Activated CD4-positive, alpha-beta T cell treated with anti-CD3 and anti-CD28 coated beads, Interleukin-2, amount 10 ng/mL, durations not matched to agents 24 days and 14 days (primary cell): ENCODE results near the gene NLRC5. TPM values are rescaled to one million over a fixed set of nuclear protein-coding genes. Genes with fewer than 3 reads are reported as not detected.

Source experiments
- DNase-seq: peaks from one replicate; pipeline ENCODE4 v3.0.0; 2022
- H3K27ac Mint-ChIP-seq: one replicate; pipeline ENCODE4 v1.8.0; 2022; ENCODE audit warnings: mild to moderate bottlenecking, mixed read lengths
- H3K27me3 Mint-ChIP-seq: one replicate; pipeline ENCODE4 v1.8.0; 2022; ENCODE audit warnings: mixed read lengths
- H3K36me3 Mint-ChIP-seq: one replicate; pipeline ENCODE4 v1.8.0; 2022; ENCODE audit warnings: low read depth, mild to moderate bottlenecking, mixed read lengths
- H3K4me1 Mint-ChIP-seq: one replicate; pipeline ENCODE4 v1.8.0; 2021; ENCODE audit warnings: mixed read lengths
- H3K4me3 Mint-ChIP-seq: one replicate; pipeline ENCODE4 v1.8.0; 2022; ENCODE audit warnings: mild to moderate bottlenecking, moderate library complexity, mixed read lengths
- H3K9me3 Mint-ChIP-seq: one replicate; pipeline ENCODE4 v1.8.0; 2021; ENCODE audit warnings: mixed read lengths
- intact Hi-C: fragments of 100-400 bp; cut with micrococcal nuclease; formaldehyde crosslinking; loops from one replicate; pipeline ENCODE4 v1.15.1; 2023
- total RNA-seq: library from RNA; stranded (reverse); gene quantifications from 2 replicates; pipeline ENCODE4 v1.2.3, GENCODE V29; 2022

NLRC5 gene
- total RNA-seq, 1 donor from 2014 or later: 214 TPM

DNA sequence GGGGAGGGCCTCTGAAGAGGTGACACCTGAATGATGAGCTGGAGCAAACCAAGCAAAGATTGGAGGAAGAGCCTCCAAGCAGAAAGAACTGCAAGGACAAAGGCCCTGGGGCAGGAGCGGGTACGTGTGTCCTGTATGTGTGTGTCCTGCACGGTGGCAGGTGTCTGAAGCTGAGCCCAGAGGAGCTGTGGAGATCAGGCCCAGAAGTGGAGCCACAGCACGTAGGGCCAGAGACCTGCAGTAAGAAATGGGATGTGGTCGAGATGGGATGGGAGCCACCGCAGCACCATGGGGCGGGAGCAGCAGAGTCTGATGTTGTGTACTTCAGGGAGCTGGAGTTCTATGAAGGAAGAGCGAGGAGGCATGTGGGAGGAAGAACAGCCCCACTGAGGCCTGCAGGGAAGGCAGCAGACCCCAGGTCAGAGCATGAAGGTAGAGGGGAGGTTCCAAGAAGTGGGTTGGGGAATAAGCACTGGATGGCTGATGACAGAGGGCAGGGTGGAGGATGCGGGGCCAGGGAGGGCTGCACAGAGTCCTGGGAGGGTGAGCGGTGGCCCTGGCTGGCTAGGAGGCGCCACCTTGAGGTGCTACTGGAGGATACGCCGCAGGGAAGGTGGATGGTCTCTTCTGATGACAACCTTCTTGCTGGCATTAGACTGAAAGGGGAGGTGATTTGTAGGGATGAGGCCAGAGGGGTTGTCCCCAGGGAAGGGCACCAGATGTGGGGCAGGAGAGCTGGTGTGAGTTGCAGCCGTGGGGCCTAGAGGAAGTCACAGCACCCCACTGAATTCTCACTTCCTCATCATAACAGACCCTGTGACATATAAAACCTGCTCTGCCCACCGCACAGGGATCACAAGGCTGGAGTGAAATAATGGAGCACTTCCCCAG lies 38.2 kb upstream of the NLRC5 start:
- intact Hi-C loops: loop anchor here (1.0 to 2.0 kb wide), 2 partner anchors 18 to 84 kb away; partner anchors contain the start of gene HERPUD1
- Mint-ChIP-seq H3K27ac (peak overlapping the region; percentile 66), H3K4me1 (peaks cover 17% of the 10 kb centered on the region)

DNA sequence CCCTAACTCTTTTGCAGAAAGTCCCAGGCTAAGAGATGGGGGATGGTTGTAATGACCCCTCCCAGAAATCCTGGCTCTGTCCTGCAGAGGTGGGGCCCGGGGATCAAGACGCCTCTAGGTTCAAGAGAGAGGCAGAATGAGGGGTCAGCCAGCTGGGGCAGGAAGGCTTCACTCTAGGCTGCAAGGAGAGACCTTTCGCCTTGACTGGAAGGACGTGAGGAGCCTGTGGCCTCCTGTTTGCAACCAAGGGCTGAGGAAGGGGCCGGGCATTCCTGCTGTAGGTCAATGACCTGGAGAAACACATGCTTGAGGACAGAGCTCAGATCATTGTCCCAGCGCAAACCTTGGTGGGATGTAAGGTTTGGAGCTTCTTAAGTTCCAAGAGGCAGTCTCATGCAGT lies 36.4 kb upstream of the NLRC5 start:
- Mint-ChIP-seq H3K9me3 (no peaks in the 10 kb centered on the region), H3K4me3 (no peak overlapping the region), H3K27me3 (no peaks in the 10 kb centered on the region), H3K36me3 (no peaks in the 10 kb centered on the region), H3K4me1 (peaks cover 17% of the 10 kb centered on the region), H3K27ac (no peak overlapping the region)
- intact Hi-C loops: no loop called here
- no peak for DNase-seq

More for the DNA sequence above, 38.2 kb upstream of the NLRC5 start:
- H3K4me3 Mint-ChIP-seq: no peak overlapping the region
- no peaks in the 10 kb centered on the region for H3K27me3 Mint-ChIP-seq
- H3K36me3 Mint-ChIP-seq: peaks cover 5% of the 10 kb centered on the region
- DNase-seq: peak; percentile 87
- H3K9me3 Mint-ChIP-seq: no peaks in the 10 kb centered on the region

DNA sequence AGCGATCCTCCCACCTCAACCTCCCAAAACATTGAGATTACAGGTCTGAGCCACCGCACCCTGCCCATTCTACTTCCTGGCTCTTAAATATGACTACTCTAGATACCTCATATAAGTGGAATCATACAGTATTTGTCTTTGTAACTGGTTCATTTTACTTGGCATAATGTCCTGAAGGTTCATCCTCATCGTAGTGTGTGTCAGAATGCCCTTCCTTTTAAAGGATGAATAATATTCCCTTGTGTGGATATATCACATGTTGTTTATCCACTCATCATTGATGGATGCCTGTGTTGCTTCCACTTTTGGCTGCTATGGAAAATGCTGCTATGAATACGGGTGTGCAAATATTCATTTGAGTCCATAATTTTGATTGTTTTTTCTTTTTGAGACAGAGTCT lies 33.3 kb upstream of the NLRC5 start:
- Mint-ChIP-seq H3K4me3 (no peak overlapping the region), H3K27ac (no peak overlapping the region), H3K27me3 (peaks cover 4% of the 10 kb centered on the region), H3K36me3 (no peaks in the 10 kb centered on the region), H3K9me3 (no peaks in the 10 kb centered on the region), H3K4me1 (peaks cover 5% of the 10 kb centered on the region)
- DNase-seq: no peak
- intact Hi-C loops: no loop called here

DNA sequence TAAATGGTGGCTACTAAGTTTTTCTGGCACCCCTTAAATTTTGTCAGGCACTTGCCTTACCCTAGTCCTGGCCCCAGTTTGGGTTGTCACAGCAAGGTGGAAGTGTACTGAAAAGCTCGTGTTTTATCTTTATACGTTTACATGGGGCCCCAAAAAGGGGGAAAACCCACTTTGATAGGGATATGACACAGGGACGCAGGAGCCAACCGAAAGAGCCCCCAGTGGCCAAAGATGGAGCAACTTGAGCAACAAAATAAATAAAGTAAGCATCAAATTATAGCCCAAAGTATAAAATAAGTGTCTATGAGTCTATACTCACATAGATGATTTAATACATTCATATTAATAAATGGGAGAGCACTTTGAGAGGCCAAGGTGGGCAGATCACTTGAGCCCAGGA lies 32.6 kb upstream of the NLRC5 start:
- Mint-ChIP-seq H3K36me3 (no peaks in the 10 kb centered on the region), H3K9me3 (no peaks in the 10 kb centered on the region), H3K4me3 (no peak overlapping the region), H3K4me1 (no peaks in the 10 kb centered on the region), H3K27ac (no peak overlapping the region), H3K27me3 (peaks cover 4% of the 10 kb centered on the region)
- no peak for DNase-seq
- intact Hi-C loops: no loop called here

DNA sequence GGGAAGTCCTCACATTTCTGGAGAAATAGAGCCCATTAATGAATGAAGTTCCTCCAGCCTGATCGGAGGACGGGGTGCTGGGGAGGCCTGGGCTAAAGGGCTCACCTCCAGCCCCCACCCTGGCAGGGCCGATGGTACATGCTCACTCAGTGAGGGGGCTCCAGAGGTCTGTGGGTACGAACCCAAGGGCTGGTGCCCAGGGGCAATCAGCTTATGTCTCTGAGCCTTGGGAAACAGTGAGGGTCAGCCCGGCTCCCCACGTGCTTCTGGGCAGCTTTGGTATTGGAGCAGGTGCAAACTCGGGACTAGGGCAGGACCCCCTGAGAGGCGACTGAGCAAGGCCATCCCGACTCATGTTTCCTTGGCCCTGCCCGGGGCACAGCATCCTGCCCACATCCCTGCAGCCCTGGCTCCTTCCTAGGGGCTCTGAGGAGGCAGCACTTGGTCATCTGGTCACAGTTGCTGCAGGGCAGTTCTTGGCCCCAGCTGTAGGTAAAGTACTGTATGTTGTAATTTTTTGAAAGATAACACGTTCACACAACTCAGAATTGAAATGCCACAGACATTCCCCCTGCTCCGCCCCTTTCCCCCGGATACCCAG lies 28.6 kb upstream of the NLRC5 start:
- peaks cover 16% of the 10 kb centered on the region for H3K4me1 Mint-ChIP-seq
- H3K27ac Mint-ChIP-seq: no peak overlapping the region
- intact Hi-C loops: no loop called here
- H3K27me3 Mint-ChIP-seq: peaks cover 4% of the 10 kb centered on the region
- no peak overlapping the region for H3K4me3 Mint-ChIP-seq
- no peaks in the 10 kb centered on the region for H3K9me3 Mint-ChIP-seq
- H3K36me3 Mint-ChIP-seq: no peaks in the 10 kb centered on the region
- DNase-seq: no peak

DNA sequence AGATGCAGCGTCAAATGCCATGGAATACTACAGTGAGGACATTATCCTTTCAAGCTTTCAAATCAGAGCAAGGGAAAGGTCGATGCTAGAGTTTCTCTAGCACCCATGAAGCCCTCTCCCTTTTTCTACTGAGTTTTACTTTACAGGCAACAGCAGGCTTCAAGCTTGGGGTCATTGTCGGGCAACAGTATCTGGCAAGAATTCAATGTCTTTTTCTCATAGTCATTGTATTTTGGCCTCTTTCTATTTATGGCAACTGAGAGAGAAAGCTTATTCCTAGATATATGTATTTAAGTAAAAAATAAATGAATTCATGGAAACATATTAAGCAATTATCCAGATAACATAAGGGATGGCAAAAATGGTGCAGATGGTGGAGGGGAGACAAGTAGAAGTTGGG lies 28.0 kb upstream of the NLRC5 start:
- Mint-ChIP-seq H3K4me3 (no peak overlapping the region), H3K27ac (no peak overlapping the region), H3K9me3 (no peaks in the 10 kb centered on the region), H3K4me1 (peaks cover 19% of the 10 kb centered on the region), H3K36me3 (no peaks in the 10 kb centered on the region), H3K27me3 (peaks cover 4% of the 10 kb centered on the region)
- intact Hi-C loops: no loop called here
- DNase-seq: no peak

DNA sequence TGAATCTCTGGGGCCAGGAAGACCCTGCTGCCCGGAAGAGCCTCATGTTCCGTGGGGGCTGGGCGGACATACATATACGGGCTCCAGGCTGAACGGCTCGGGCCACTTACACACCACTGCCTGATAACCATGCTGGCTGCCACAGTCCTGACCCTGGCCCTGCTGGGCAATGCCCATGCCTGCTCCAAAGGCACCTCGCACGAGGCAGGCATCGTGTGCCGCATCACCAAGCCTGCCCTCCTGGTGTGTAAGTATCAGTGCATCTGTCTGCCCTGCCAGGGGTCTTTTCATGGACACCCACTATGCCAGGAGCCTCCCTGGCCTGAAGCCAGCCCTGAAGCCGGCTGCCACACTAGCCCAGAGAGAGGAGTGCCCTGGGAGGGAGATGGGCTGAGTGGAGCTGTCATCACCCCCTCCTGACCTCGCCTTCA lies 27.5 kb upstream of the NLRC5 start, which contains the start of gene CETP:
Gene CETP, plus strand, starts transcription at position 100 of the 431 bp plus-strand sequence. Its CDS starts 30 bp downstream, at position 130.
- no peaks in the 10 kb centered on the region for H3K36me3 Mint-ChIP-seq

DNA sequence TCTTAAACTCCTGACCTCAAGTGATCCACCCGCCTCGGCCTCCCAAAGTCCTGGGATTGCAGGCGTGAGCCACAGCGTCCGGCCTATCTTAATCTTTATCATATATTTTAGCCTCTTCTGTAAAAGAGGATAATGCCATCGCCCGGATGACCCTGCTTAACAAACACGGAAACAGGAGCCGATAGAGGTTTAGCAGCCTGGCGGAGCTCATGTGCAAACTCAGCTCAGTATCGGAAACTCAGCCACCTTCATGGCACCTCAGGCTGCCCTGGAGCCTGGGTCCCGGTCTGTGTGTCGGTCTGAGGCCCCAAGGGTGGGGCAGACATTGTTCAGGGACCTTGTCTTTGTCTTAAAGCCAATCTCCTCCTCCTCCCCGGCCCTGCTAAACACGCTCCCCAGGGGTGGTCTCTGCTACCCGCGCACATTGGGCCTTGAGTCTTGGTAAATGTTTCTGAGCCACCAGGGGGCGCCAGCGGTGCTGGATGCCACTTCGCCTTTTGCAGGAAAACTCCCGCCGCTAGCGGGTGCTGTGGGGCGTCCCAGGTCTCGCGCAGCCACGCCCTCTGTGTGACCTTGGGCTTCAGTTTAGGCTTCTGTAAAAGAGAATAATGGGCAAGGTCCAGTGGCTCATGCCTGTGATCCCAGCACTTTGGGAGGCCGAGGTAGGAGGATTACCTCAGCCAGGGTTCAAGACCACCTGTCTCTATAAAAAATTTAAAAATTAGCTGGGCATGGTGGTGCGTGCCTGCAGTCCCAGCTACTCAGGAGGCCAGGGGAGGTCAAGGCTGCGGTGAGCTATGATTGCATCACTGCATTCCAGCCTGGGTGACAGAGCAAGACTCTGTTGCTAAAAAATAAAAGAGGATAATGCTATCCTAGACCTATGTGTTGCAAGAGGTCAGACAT lies 24.9 kb upstream of the NLRC5 start:
- no peaks in the 10 kb centered on the region for H3K36me3 Mint-ChIP-seq
- peaks cover 1% of the 10 kb centered on the region for H3K27me3 Mint-ChIP-seq
- H3K9me3 Mint-ChIP-seq: no peaks in the 10 kb centered on the region
- H3K27ac Mint-ChIP-seq: peak overlapping the region; percentile 14
- intact Hi-C loops: loop anchor here (1.0 to 2.0 kb wide), 4 partner anchors 25 to 204 kb away; partner anchors contain the start of gene NLRC5
- peak; percentile 99 for DNase-seq
- no peak overlapping the region for H3K4me3 Mint-ChIP-seq
- H3K4me1 Mint-ChIP-seq: peaks cover 19% of the 10 kb centered on the region

More for the DNA sequence above, 27.5 kb upstream of the NLRC5 start, which contains the start of gene CETP:
- peaks cover 4% of the 10 kb centered on the region for H3K27me3 Mint-ChIP-seq
- no peaks in the 10 kb centered on the region for H3K9me3 Mint-ChIP-seq
- H3K4me1 Mint-ChIP-seq: peaks cover 19% of the 10 kb centered on the region
- no peak within 1 kb of the TSS for H3K27ac Mint-ChIP-seq
- no peak for DNase-seq
- no peak within 1 kb of the TSS for H3K4me3 Mint-ChIP-seq
- intact Hi-C loops: no loop called here

DNA sequence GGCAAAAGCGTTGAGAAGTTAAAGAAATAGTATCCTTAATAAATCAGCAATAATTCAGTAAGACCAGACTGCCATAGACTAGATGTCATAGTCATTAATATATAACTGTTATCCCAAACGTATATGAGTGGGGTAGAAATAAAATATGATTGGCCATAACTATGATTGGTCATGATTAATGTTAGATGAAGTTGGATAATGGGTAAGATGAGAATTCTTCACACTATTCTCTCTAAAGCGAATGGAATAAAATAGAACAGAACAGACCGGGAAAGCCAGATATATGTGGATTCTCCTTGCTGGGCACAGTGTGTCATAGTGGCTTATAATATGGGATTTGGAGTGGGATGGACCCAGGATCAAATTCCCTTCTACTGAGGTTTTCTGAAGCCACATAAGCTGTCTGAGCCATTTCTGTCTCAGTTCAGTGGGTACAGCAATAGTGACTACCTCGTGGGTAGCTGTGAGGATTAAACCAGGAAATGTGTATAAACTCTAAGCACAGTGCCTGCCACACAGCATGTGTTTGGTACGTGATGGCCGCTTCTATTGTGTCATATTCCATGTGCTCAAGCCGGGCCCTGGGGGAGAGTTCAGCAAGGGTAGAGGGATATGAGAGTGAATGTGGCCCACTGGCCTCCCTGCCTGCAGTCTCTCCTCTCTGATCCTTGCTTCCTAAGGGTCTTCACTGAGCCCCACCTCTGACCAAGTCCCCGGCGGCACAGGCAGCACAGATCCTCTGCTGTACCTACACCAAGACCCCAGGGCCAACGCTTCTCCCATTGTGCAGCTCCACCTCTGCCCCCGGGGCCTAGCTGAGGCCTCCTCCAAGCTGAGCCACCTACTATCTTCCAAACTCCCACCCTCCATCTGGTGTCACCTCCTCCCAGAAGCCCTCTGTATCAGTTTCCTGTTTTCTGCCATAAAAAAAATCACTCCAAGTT lies 23.9 kb upstream of the NLRC5 start:
- DNase-seq: no peak
- intact Hi-C loops: loop anchor here (2.0 kb wide), 1 partner anchor 49 kb away; no protein-coding TSS in a partner anchor
- Mint-ChIP-seq H3K4me3 (no peak overlapping the region), H3K27me3 (no peaks in the 10 kb centered on the region), H3K4me1 (peaks cover 19% of the 10 kb centered on the region), H3K36me3 (no peaks in the 10 kb centered on the region), H3K27ac (peak overlapping the region; percentile 77), H3K9me3 (no peaks in the 10 kb centered on the region)

DNA sequence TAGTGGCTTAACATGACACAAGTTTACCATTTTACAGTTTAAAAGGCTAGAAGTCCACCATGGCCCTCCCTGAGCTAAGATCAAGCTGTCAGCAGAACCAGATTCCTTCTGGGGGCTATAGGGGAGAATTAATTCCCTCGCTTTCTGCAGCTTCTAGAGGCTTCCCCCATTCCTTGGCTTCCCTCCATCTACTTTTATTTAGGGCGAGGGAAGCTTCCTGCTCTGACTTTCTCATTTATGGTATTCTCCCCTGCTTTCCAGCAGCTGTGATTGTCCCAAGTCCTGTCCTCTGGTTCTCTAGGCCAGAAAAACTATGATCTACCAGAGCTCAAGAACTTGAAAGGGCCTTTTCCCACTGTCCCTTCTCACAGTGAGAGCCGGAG lies 23.3 kb upstream of the NLRC5 start:
- intact Hi-C loops: no loop called here
- H3K27me3 Mint-ChIP-seq: no peaks in the 10 kb centered on the region

DNA sequence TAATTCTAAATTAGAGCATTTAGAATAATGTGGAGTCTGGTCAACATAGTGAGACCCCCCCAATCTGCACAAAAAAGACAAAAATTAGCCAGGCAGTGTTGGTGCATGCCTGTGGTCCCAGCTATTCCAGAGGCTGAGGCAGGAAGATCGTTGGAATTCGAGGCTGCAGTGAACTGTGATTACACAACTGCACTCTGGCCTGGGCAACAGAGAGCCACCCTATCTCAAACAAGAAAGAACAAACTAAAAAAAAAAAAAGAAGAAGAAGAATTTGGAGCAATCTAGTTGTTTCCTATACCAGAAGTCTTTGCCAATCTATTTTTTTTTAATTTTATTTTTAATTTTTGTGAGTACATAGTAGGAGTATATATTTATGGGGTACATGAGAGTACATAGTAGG lies 21.6 kb upstream of the NLRC5 start:
- H3K9me3 Mint-ChIP-seq: no peaks in the 10 kb centered on the region
- no peak for DNase-seq
- no peak overlapping the region for H3K4me3 Mint-ChIP-seq
- H3K4me1 Mint-ChIP-seq: peaks cover 21% of the 10 kb centered on the region
- intact Hi-C loops: no loop called here
- no peaks in the 10 kb centered on the region for H3K36me3 Mint-ChIP-seq
- no peak overlapping the region for H3K27ac Mint-ChIP-seq
- no peaks in the 10 kb centered on the region for H3K27me3 Mint-ChIP-seq

More for the DNA sequence above, 23.3 kb upstream of the NLRC5 start:
- no peak for DNase-seq
- Mint-ChIP-seq H3K4me3 (no peak overlapping the region), H3K4me1 (peaks cover 21% of the 10 kb centered on the region), H3K27ac (peak overlapping the region; percentile 77), H3K9me3 (no peaks in the 10 kb centered on the region), H3K36me3 (no peaks in the 10 kb centered on the region)

DNA sequence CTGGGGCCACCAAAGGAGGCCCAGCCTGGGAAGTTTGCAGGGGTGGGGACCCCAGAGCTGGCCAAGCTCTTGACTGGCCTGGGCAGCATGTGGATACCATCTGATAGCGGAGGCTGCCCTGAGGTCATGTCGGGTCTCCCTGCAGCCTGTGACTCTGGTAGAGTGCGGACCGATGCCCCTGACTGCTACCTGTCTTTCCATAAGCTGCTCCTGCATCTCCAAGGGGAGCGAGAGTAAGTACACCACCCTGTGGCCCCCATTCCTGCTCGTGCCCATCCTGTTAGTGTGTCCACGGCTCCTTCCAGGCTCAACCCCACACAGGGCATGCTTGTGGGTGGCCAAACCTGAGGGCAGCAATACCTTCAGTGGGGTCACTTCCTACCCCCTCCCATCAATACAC lies 19.6 kb upstream of the NLRC5 start:
- Mint-ChIP-seq H3K9me3 (no peaks in the 10 kb centered on the region), H3K4me3 (no peak overlapping the region), H3K36me3 (no peaks in the 10 kb centered on the region), H3K4me1 (peaks cover 19% of the 10 kb centered on the region), H3K27ac (no peak overlapping the region), H3K27me3 (no peaks in the 10 kb centered on the region)
- intact Hi-C loops: no loop called here
- DNase-seq: no peak
